Fibroblast of lung (primary cell): ENCODE data around the gene MKNK1.

Experiments used
- EZH2 ChIP-seq: IDR thresholded peaks from 2 replicates; pipeline ENCODE4 v1.5.1; 2012; ENCODE audit warnings: low read length, control low read depth, mild to moderate bottlenecking; ENCODE audit errors: missing control alignments
- TF ChIP-seq, protein P1 (sequence below), 2 donors: IDR thresholded peaks in 1 of 2; conservative IDR thresholded peaks in 1 of 2; 1 replicate in 1 of 2; 2 replicates in 1 of 2; pipeline ENCODE4 v1.5.1; 2011 to 2012; ENCODE audit warnings: low read length in 2 of 2, control low read depth in 1 of 2, inconsistent platforms in 1 of 2, low read depth in 1 of 2, mild to moderate bottlenecking in 1 of 2

DNA sequence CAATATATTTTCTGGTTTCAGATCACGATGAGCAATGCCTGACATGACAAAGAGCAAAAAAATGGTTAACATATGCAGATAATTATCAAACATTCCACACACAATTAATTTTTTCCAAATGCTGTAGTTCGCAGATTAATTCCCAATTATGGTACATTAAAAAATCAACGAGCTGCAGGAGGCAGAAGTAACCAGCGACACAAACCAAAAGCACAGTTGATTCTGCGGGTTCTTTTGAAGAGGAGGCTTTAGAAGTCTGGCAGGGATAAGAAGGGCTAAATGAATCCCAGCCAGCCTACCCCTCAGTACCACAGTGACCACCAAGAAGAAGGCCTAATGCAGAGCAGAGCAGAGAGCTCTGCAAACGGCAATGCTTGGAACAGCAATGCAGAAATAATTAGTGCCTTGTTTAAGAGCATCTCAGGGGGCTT is 35.6 kb downstream of the MKNK1 start:
- TF ChIP-seq, protein P1, sequence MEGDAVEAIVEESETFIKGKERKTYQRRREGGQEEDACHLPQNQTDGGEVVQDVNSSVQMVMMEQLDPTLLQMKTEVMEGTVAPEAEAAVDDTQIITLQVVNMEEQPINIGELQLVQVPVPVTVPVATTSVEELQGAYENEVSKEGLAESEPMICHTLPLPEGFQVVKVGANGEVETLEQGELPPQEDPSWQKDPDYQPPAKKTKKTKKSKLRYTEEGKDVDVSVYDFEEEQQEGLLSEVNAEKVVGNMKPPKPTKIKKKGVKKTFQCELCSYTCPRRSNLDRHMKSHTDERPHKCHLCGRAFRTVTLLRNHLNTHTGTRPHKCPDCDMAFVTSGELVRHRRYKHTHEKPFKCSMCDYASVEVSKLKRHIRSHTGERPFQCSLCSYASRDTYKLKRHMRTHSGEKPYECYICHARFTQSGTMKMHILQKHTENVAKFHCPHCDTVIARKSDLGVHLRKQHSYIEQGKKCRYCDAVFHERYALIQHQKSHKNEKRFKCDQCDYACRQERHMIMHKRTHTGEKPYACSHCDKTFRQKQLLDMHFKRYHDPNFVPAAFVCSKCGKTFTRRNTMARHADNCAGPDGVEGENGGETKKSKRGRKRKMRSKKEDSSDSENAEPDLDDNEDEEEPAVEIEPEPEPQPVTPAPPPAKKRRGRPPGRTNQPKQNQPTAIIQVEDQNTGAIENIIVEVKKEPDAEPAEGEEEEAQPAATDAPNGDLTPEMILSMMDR (conservative IDR thresholded peaks at IDR 0.05 in 1 of 2, IDR thresholded peaks at IDR 0.05 in 1 of 2; ENCODE audit: low read depth in 1 of 2, low read length in 2 of 2), result no peak
- no peak for TF ChIP-seq EZH2
